ENCODE results near the gene SLC39A11.
"Not testable (repeated sequence)": the region's sequence is repeated elsewhere in the genome, so short reads cannot be mapped to it uniquely, and the experiment has no call there.

- TF ChIP-seq RAD21 (conservative IDR thresholded peaks at IDR 0.05); CTCF (IDR thresholded peaks at IDR 0.05; ENCODE audit: poor library complexity, severe bottlenecking); EP300 (conservative IDR thresholded peaks at IDR 0.05; ENCODE audit: poor library complexity, severe bottlenecking): not testable (repeated sequence)
These were observed 39.0 kb upstream of the SLC39A11 start for GRCh38 chr17:73131439-73131838.
